ENCODE results near the gene VGF.

- TF ChIP-seq CTCF (IDR thresholded peaks at IDR 0.05) = no peak
- no peak for TF ChIP-seq POLR2A (IDR thresholded peaks at IDR 0.05)
Measured at GRCh38 chr7:101195884-101196283, 30.5 kb upstream of the VGF start.
